ENCODE results near the gene FBXO27.
"Not testable (repeated sequence)": the region's sequence is repeated elsewhere in the genome, so short reads cannot be mapped to it uniquely, and the experiment has no call there.

FBXO27 gene

GRCh38 chr19:38988627-38989026 is 43.7 kb downstream of the FBXO27 start:
- not testable (repeated sequence) for DNase-seq (ENCODE audit: low spot score)

GRCh38 chr19:38987745-38988144 is 44.6 kb downstream of the FBXO27 start:
- not testable (repeated sequence) for DNase-seq (ENCODE audit: low spot score)

- DNase-seq (ENCODE audit: low spot score), result no peak
Observed at GRCh38 chr19:38985262-38985661, 47.1 kb downstream of the FBXO27 start.

DNA sequence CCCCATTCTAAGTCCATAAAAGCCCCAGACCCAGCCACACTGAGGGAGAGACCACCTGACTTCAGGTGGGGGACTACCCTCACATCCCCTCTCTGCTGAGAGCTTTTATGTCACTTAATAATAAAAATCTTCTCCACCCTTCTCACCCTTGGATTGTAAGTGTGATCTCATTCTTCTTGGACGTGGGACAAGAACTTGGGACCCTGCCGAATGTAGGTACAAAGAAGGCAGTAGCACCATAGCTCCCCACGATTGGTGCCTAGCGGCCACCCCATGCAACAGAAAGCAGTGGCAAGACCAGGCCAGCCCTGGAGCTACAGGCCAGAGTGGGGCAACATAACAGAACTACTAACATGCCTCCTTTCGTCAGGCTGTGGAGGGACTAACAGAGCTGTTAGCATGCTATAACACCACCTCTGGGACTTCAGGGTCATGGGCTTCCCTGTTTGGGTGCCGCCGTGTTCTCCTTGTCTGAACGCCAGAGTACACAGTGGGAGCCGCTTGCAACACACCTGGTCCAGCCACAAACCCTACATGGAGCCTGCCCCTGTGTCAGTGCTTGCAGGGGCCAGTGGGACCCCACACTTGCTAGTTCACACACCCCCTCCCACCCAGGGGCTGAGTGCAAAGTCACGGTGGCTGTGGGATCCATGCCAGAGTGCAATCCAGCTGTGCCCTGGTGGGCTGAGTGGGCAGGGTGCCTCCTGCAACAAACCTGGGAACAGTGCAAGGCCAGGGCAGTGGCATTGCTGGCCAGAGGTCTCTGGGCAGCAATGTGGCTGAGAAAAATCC is 51.6 kb downstream of the FBXO27 start:
- no peak for DNase-seq (ENCODE audit: low spot score)

DNA sequence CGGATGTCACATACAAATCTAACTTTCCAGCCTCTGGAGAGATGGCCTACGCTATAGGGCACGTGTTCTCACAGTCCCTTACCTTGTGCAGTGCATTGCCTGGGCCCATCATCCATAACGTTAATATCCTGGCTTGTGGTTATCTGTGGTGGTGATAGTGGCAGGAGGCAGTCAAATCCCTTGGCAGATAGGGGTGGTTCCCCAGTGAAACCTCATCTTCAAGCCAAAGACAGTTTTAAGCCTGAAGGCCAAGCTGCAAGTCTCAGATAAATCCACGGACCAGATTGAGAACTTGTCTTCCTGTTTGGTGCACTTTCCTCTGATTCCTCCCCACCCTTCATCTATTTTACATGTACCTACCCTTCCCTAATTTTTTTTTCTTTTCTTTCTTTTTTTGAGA is 52.5 kb downstream of the FBXO27 start:
- no peak for DNase-seq (ENCODE audit: low spot score)

DNA sequence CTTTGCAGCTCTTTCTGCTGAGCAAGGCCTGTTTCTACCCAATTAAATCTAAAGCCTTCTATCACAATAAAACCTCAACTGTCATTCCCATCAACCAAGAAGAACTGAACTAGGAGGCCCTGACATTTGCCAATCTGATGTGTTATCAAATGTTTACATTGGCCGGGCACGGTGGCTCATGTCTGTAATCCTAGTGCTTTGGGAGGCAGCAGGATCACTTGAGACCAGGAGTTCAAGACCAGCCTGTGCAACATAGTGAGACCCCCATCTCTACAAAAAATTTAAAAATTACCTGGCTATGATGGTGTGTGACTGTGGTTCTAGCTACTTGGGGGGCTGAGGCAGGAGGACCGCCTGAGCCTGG is 54.0 kb downstream of the FBXO27 start:
- DNase-seq (ENCODE audit: low spot score), result no peak

- no peak for DNase-seq (ENCODE audit: low spot score)
Observed at GRCh38 chr19:38977445-38978325, 54.7 kb downstream of the FBXO27 start.

DNA sequence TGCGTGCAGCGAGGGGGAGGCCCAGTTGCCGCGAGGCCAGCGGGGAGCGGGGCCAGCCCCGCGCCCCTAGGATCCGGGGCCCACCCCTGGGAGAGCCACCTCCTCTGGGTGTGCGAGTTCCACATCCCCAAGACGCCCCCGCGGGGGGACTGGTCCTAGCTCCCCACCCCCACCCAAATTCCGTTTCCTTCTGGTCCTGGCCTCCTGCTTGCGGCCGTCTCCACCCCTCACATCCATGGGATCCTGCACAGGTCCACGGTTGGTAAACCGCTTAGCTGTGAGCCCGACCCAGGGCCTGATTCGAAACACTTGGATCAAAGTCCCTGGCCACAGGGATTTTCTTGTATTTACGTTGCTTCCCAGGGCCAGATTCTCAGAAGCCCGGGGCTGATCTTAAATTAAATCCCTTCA is 56.5 kb downstream of the FBXO27 start:
- no peak for DNase-seq (ENCODE audit: low spot score)

GRCh38 chr19:38975214-38975860 is 57.0 kb downstream of the FBXO27 start, which contains the start of gene FBXO17:
Gene FBXO17 (minus strand): TSS chr19:38975742. CDS start chr19:38950319, 25,423 bp downstream.
- peak; percentile 88 for DNase-seq (ENCODE audit: low spot score)

DNA sequence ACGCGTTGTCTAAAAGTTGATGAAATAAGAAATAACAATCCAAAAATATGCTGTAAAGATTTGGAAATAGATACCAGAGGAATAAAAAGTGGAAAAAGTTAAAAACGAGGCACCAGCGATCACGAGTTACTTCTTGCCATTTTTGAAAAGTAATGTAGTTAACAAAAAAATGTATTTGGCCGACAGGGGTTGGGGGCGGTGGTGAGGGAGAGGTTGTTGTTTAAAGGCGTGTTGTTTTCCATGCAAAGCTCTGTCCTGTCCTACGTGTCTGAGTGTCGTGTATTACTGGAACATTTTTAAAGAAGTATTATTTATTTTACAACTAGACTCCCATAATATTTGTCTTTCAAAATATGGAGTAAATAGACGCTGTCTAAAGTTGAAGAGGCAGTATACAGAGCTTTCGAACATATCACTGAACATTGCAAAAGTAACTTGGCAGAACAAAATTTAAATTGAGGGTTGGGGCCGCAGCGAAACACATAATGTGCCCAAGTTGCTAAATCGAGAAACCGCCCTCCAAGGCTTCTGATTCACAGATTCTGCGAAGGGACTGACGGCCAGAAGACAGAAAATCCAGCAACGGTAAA is 57.6 kb downstream of the FBXO27 start:
- peak; percentile 40 for DNase-seq (ENCODE audit: low spot score)

All from GM03348 (cell line).